ENCODE results near the gene GRB10.

The GRB10 gene

GRCh38 chr7:50608196-50608906, 174.3 kb downstream of the GRB10 start:
- no peak for TF ChIP-seq CTCF (IDR thresholded peaks at IDR 0.05; ENCODE audit: low read depth, low read length)

GRCh38 chr7:50607524-50608125, 175.1 kb downstream of the GRB10 start:
- no peak overlapping the region for H3K4me3 ChIP-seq (ENCODE audit: low read depth, low read length)
- TF ChIP-seq CTCF (IDR thresholded peaks at IDR 0.05; ENCODE audit: low read depth, low read length), result no peak

More at GRCh38 chr7:50608196-50608906, 174.3 kb downstream of the GRB10 start:
- H3K4me3 ChIP-seq (ENCODE audit: low read depth, low read length), result no peak overlapping the region

GRCh38 chr7:50605059-50605458, 177.6 kb downstream of the GRB10 start:
- no peak for TF ChIP-seq CTCF (IDR thresholded peaks at IDR 0.05; ENCODE audit: low read depth, low read length)

GRCh38 chr7:50603287-50603686, 179.4 kb downstream of the GRB10 start:
- H3K4me3 ChIP-seq (ENCODE audit: low read depth, low read length), result no peak overlapping the region
- no peak for TF ChIP-seq CTCF (IDR thresholded peaks at IDR 0.05; ENCODE audit: low read depth, low read length)

More at GRCh38 chr7:50605059-50605458, 177.6 kb downstream of the GRB10 start:
- no peak overlapping the region for H3K4me3 ChIP-seq (ENCODE audit: low read depth, low read length)

GRCh38 chr7:50599385-50599784, 183.3 kb downstream of the GRB10 start:
- TF ChIP-seq CTCF (IDR thresholded peaks at IDR 0.05; ENCODE audit: low read depth, low read length), result no peak
- H3K4me3 ChIP-seq (ENCODE audit: low read depth, low read length), result no peak overlapping the region

GRCh38 chr7:50598460-50599343, 184.0 kb downstream of the GRB10 start:
- no peak overlapping the region for H3K4me3 ChIP-seq (ENCODE audit: low read depth, low read length)
- no peak for TF ChIP-seq CTCF (IDR thresholded peaks at IDR 0.05; ENCODE audit: low read depth, low read length)

Data from WI38 (cell line).